ENCODE measurements around the gene FILIP1.

Gene FILIP1

GRCh38 chr6:75347898-75348610 is 145.5 kb downstream of the FILIP1 start:
- H3K27ac Mint-ChIP-seq = no peak overlapping the region
- no peak overlapping the region for H3K4me3 Mint-ChIP-seq
- CTCF ChIA-PET = interaction anchor here (0.6 kb wide), 1 partner anchor 13 kb away, joined by 3 read pairs; no protein-coding TSS in a partner anchor
- H3K9me3 Mint-ChIP-seq = no peaks in the 10 kb centered on the region
- no peaks in the 10 kb centered on the region for H3K4me1 Mint-ChIP-seq
- H3K36me3 Mint-ChIP-seq = no peaks in the 10 kb centered on the region
- DNase-seq = no peak
- H3K27me3 Mint-ChIP-seq = peaks cover 29% of the 10 kb centered on the region

GRCh38 chr6:75345413-75345812 is 148.2 kb downstream of the FILIP1 start:
- Mint-ChIP-seq H3K27me3 (peaks cover 25% of the 10 kb centered on the region), H3K4me1 (no peaks in the 10 kb centered on the region), H3K36me3 (no peaks in the 10 kb centered on the region), H3K4me3 (no peak overlapping the region), H3K27ac (no peak overlapping the region), H3K9me3 (no peaks in the 10 kb centered on the region)
- no peak for DNase-seq
- CTCF ChIA-PET = no interaction called here

- no peaks in the 10 kb centered on the region for H3K9me3 Mint-ChIP-seq
- CTCF ChIA-PET = no interaction called here
- H3K4me1 Mint-ChIP-seq = no peaks in the 10 kb centered on the region
- peaks cover 21% of the 10 kb centered on the region for H3K27me3 Mint-ChIP-seq
- H3K27ac Mint-ChIP-seq = no peak overlapping the region
- no peak overlapping the region for H3K4me3 Mint-ChIP-seq
- DNase-seq = no peak
- H3K36me3 Mint-ChIP-seq = no peaks in the 10 kb centered on the region
These were observed 149.1 kb downstream of the FILIP1 start for GRCh38 chr6:75344455-75344854.

- H3K9me3 Mint-ChIP-seq = no peaks in the 10 kb centered on the region
- no peak for DNase-seq
- no peak overlapping the region for H3K4me3 Mint-ChIP-seq
- H3K27ac Mint-ChIP-seq = no peak overlapping the region
- no peaks in the 10 kb centered on the region for H3K36me3 Mint-ChIP-seq
- peaks cover 17% of the 10 kb centered on the region for H3K27me3 Mint-ChIP-seq
- H3K4me1 Mint-ChIP-seq = no peaks in the 10 kb centered on the region
- CTCF ChIA-PET = no interaction called here
These were observed 149.6 kb downstream of the FILIP1 start for GRCh38 chr6:75344021-75344420.

- Mint-ChIP-seq H3K27ac (no peak overlapping the region), H3K4me1 (no peaks in the 10 kb centered on the region), H3K4me3 (no peak overlapping the region), H3K9me3 (no peaks in the 10 kb centered on the region), H3K36me3 (no peaks in the 10 kb centered on the region), H3K27me3 (peaks cover 18% of the 10 kb centered on the region)
- CTCF ChIA-PET = no interaction called here
- DNase-seq = no peak
These were observed 155.6 kb downstream of the FILIP1 start for GRCh38 chr6:75337835-75338580.

GRCh38 chr6:75334266-75335040 is 159.1 kb downstream of the FILIP1 start:
- DNase-seq = no peak
- Mint-ChIP-seq H3K27ac (no peak overlapping the region), H3K4me3 (no peak overlapping the region), H3K9me3 (no peaks in the 10 kb centered on the region), H3K27me3 (peaks cover 11% of the 10 kb centered on the region), H3K36me3 (no peaks in the 10 kb centered on the region), H3K4me1 (no peaks in the 10 kb centered on the region)
- CTCF ChIA-PET = interaction anchor here (1.5 kb wide), 1 partner anchor 66 kb away, joined by 3 read pairs; no protein-coding TSS in a partner anchor

- CTCF ChIA-PET = interaction anchor here (1.5 kb wide), 1 partner anchor 66 kb away, joined by 3 read pairs; no protein-coding TSS in a partner anchor
These were observed 159.9 kb downstream of the FILIP1 start for GRCh38 chr6:75333676-75334200.

GRCh38 chr6:75331151-75331550 is 162.4 kb downstream of the FILIP1 start:
- Mint-ChIP-seq H3K4me3 (no peak overlapping the region), H3K27ac (no peak overlapping the region), H3K27me3 (peaks cover 19% of the 10 kb centered on the region), H3K36me3 (no peaks in the 10 kb centered on the region), H3K4me1 (no peaks in the 10 kb centered on the region), H3K9me3 (no peaks in the 10 kb centered on the region)
- no peak for DNase-seq
- CTCF ChIA-PET = interaction anchor here (0.9 kb wide), 1 partner anchor 34 kb away, joined by 4 read pairs; no protein-coding TSS in a partner anchor

More at GRCh38 chr6:75333676-75334200, 159.9 kb downstream of the FILIP1 start:
- peaks cover 14% of the 10 kb centered on the region for H3K27me3 Mint-ChIP-seq
- H3K4me3 Mint-ChIP-seq = no peak overlapping the region
- H3K9me3 Mint-ChIP-seq = no peaks in the 10 kb centered on the region
- no peak for DNase-seq
- H3K27ac Mint-ChIP-seq = no peak overlapping the region
- H3K36me3 Mint-ChIP-seq = no peaks in the 10 kb centered on the region
- H3K4me1 Mint-ChIP-seq = no peaks in the 10 kb centered on the region

GRCh38 chr6:75329703-75330102 is 163.9 kb downstream of the FILIP1 start:
- Mint-ChIP-seq H3K4me3 (no peak overlapping the region), H3K27ac (no peak overlapping the region), H3K27me3 (peaks cover 17% of the 10 kb centered on the region), H3K9me3 (no peaks in the 10 kb centered on the region), H3K36me3 (no peaks in the 10 kb centered on the region), H3K4me1 (no peaks in the 10 kb centered on the region)
- CTCF ChIA-PET = no interaction called here
- DNase-seq = no peak

GRCh38 chr6:75327807-75328206 is 165.8 kb downstream of the FILIP1 start:
- H3K9me3 Mint-ChIP-seq = no peaks in the 10 kb centered on the region
- H3K27me3 Mint-ChIP-seq = peaks cover 9% of the 10 kb centered on the region
- no peak for DNase-seq
- H3K4me1 Mint-ChIP-seq = no peaks in the 10 kb centered on the region
- CTCF ChIA-PET = no interaction called here
- H3K36me3 Mint-ChIP-seq = no peaks in the 10 kb centered on the region
- H3K4me3 Mint-ChIP-seq = no peak overlapping the region
- H3K27ac Mint-ChIP-seq = no peak overlapping the region

- Mint-ChIP-seq H3K27ac (no peak overlapping the region), H3K36me3 (no peaks in the 10 kb centered on the region), H3K4me1 (no peaks in the 10 kb centered on the region), H3K4me3 (no peak overlapping the region), H3K9me3 (no peaks in the 10 kb centered on the region), H3K27me3 (peaks cover 9% of the 10 kb centered on the region)
- CTCF ChIA-PET = no interaction called here
- no peak for DNase-seq
These were observed 166.9 kb downstream of the FILIP1 start for GRCh38 chr6:75326557-75327258.

GRCh38 chr6:75318900-75319299 is 174.7 kb downstream of the FILIP1 start:
- Mint-ChIP-seq H3K4me3 (no peak overlapping the region), H3K4me1 (no peaks in the 10 kb centered on the region), H3K27me3 (peaks cover 13% of the 10 kb centered on the region), H3K27ac (no peak overlapping the region), H3K9me3 (no peaks in the 10 kb centered on the region), H3K36me3 (no peaks in the 10 kb centered on the region)
- CTCF ChIA-PET = interaction anchor here (0.7 to 1.5 kb wide), 2 partner anchors 11 to 504 kb away, joined by 3 to 4 read pairs; no protein-coding TSS in a partner anchor
- DNase-seq = no peak

GRCh38 chr6:75317503-75318206 is 175.9 kb downstream of the FILIP1 start:
- Mint-ChIP-seq H3K4me3 (no peak overlapping the region), H3K27ac (no peak overlapping the region), H3K9me3 (no peaks in the 10 kb centered on the region), H3K4me1 (no peaks in the 10 kb centered on the region), H3K27me3 (peaks cover 17% of the 10 kb centered on the region), H3K36me3 (no peaks in the 10 kb centered on the region)
- CTCF ChIA-PET = interaction anchor here (0.8 kb wide), 1 partner anchor 20 kb away, joined by 3 read pairs; no protein-coding TSS in a partner anchor
- no peak for DNase-seq

Measured in activated naive CD4-positive, alpha-beta T cell treated with anti-CD3 and anti-CD28 coated beads, Interleukin-2, amount 10 ng/mL, durations not matched to agents 7 days and 5 days (primary cell).